GM19240 (cell line): Measurements from ENCODE around the gene SIAH3.
"Not testable (repeated sequence)": the region's sequence is repeated elsewhere in the genome, so short reads cannot be mapped to it uniquely, and the experiment has no call there.

ENCODE experiments used
- DNase-seq: peaks from one replicate; pipeline ENCODE4 v3.0.0; 2011; ENCODE audit warnings: low spot score; ENCODE audit not compliant: insufficient read length

SIAH3 gene

GRCh38 chr13:45783346-45784043, 68.1 kb downstream of the SIAH3 start:
- no peak for DNase-seq

GRCh38 chr13:45782327-45783045, 69.1 kb downstream of the SIAH3 start:
- no peak for DNase-seq

- DNase-seq: no peak
These were observed 69.8 kb downstream of the SIAH3 start for GRCh38 chr13:45781553-45782326.

GRCh38 chr13:45779901-45780300, 71.7 kb downstream of the SIAH3 start:
- no peak for DNase-seq

DNA sequence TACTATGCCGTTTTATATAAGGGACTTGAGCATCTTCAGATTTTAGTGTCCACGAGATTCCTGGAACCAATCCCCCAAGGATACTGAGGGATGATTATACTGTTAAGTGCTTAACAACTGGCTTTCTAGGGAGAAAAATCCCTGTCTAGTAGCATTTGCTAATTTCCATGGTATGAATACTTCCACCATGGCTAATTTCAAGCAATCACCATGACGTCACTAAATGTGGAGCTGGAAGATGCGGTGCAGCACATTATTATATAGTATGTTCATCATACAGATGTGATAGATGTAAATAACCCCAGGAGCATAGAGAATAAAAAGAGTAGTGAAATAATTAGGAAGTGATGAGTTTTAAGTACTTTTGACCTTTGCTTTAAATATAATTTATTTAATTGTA, 72.7 kb downstream of the SIAH3 start:
- no peak for DNase-seq

- DNase-seq: no peak
These were observed 74.8 kb downstream of the SIAH3 start for GRCh38 chr13:45776748-45777147.

- no peak for DNase-seq
These were observed 76.1 kb downstream of the SIAH3 start for GRCh38 chr13:45775401-45775963.

GRCh38 chr13:45773944-45774343, 77.6 kb downstream of the SIAH3 start:
- no peak for DNase-seq

- no peak for DNase-seq
These were observed 78.3 kb downstream of the SIAH3 start for GRCh38 chr13:45773236-45773635.

- DNase-seq: no peak
These were observed 80.7 kb downstream of the SIAH3 start for GRCh38 chr13:45770886-45771285.

DNA sequence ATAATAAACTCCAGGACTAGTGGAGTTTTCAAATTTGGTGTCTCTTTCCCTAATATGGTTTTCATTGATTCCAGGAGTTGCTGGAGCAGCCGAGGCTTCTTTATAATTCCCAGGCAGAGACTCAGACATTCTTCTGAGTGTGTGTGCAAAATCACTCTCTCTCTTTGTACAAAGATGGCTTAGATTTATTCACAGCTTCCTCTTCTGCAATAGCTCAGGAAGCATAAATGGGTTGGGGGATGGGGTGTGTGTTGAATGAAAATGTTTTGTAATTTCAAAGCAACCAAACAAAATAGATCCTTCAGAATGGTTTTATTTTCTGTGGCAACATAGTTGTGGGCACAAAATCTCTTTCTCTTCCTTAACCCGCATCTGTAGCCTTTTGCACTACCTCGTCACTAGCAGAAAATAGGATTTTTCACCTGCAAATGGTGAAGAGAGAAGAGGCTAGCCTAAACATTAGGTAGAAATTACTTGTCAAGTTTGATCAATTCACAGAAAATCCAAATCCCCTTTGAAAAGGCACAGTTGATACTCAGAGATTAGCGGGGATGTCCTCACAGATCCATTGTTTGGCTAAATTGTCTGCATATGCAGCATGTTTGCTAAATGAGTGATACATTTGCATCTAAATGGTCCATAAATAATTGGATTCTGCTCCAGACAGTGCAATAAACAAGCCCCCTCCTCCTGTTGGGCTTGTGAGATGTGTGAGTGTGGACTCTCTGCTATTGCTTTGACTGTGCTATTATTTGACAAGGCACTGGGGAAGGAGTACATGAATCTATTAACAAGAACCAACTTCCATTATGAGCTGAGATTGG, 82.7 kb downstream of the SIAH3 start:
- no peak for DNase-seq

GRCh38 chr13:45765464-45765863, 86.1 kb downstream of the SIAH3 start:
- no peak for DNase-seq

DNA sequence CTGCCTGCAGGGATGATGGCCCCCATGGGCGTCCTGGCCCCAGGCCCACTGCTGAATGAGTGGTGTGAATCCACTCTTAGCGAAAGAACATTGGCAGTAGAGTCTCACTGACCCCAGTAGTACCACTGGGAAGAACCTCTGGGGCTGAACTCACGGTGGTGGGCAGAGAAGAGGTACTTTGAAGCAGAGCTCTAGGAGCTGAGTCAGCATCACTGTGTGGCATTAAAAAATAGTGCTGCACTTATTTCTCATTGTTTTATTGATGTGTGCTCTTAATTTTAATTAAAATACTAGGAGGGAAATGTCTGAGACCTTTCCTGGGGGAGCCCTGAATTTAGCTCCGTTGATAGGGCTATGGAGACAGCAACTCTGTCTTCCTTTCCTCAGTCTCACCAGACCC, 88.1 kb downstream of the SIAH3 start:
- no peak for DNase-seq

GRCh38 chr13:45757589-45757988, 94.0 kb downstream of the SIAH3 start:
- not testable (repeated sequence) for DNase-seq

GRCh38 chr13:45756498-45756897, 95.1 kb downstream of the SIAH3 start:
- not testable (repeated sequence) for DNase-seq

DNA sequence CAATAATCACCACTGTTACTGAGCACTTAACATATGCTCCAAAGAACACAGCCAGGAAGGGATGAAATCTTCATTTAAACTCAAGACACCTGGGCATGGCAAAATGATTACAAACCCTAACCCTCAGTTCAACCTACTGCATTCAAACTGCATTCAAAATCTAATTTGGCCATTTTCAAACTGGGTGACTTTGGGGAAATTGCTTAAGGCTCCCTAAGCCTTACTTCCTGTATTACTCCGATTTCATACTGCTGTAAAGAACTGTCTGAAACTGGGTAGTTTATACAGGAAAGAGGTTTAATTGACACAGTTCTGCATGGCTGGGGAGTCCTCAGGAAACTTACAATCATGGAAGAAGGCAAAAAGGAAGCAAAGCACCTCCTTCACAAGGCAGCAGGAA, 99.0 kb downstream of the SIAH3 start:
- DNase-seq: no peak

DNA sequence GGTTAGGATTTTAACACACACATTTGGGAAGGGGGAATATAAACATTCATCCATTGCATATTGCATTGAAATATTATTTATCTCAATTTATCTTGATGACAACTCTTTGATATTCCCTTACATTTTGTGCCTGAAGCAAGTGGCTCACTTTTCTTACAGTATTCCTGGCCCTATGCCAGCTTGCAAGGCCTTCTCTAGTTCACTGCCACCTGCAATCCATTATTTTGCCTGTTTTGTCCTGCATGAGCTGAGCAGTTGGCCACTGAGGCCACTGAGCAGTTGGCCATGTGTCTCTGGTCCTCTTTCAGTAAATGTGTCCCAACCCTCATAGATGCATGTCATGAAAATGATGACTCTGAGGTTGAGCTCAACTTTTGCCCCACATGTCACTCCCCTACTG, 99.7 kb downstream of the SIAH3 start:
- no peak for DNase-seq

DNA sequence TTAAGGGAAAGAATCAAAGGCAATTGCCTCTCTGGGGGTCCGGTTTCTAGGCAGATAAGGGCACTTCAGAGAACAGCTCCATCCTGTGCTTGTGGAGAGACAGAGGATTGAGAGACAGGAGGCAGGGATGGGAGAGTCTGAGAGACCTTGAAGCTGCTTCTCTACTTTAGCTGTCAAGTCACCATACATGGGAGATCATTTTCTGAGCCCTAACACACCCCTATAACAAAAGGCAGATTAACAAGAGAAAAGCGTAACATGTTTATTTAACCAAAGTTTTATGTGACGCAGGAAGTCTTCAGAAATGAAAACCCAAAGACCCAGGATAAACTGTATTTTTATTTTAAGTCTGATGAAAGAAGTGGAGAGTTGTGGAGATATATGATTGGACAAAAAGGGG, 101.0 kb downstream of the SIAH3 start:
- DNase-seq: no peak

GRCh38 chr13:45748941-45749759, 102.4 kb downstream of the SIAH3 start:
- DNase-seq: no peak

DNA sequence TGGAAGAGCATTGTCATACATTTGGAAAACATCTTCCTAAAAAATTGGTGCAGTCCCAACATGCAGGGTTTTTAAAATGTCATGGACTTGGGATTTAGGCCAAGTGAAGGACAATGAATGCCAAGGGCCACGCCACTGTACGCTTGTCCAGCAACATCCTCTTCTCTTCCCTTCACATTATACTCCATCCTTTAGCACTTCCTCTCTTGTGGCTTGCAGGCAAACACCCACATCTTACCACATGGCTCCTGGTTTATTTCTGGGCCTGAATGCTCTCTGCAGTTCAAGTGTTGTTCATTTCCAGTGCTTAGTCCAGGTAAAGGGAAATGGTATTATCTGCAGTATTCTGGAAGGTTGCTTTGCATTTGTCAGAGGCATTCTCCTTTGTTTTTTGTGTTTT, 104.5 kb downstream of the SIAH3 start:
- DNase-seq: no peak
